ENCODE data around the gene RAPGEF3.

DNA sequence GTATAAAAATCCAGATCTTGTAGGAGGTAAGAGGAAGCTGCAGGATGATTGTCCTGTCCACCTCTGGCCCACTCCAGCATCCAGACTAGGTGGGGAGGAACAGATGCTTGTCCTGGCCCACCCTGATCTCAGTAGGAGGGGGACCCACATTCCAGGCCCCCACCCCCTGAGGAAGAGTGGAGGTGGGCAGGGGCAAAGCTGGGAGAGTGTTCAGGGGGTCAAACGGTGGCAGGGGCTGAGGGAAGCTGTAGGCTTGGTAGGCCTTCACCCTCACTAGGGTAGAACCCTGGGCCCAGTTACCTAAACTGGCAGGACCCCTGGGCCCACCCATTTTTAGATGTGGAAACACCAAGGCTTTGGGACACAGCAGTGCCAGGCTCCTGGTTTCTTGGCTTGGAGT lies 18.5 kb upstream of the RAPGEF3 start:
- TF ChIP-seq, protein P1, sequence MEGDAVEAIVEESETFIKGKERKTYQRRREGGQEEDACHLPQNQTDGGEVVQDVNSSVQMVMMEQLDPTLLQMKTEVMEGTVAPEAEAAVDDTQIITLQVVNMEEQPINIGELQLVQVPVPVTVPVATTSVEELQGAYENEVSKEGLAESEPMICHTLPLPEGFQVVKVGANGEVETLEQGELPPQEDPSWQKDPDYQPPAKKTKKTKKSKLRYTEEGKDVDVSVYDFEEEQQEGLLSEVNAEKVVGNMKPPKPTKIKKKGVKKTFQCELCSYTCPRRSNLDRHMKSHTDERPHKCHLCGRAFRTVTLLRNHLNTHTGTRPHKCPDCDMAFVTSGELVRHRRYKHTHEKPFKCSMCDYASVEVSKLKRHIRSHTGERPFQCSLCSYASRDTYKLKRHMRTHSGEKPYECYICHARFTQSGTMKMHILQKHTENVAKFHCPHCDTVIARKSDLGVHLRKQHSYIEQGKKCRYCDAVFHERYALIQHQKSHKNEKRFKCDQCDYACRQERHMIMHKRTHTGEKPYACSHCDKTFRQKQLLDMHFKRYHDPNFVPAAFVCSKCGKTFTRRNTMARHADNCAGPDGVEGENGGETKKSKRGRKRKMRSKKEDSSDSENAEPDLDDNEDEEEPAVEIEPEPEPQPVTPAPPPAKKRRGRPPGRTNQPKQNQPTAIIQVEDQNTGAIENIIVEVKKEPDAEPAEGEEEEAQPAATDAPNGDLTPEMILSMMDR (IDR thresholded peaks at IDR 0.05) = no peak
- no peak for TF ChIP-seq EP300 (IDR thresholded peaks at IDR 0.05)
